Spleen (tissue), 11 donors: Measurements from ENCODE around the gene ADCY10. TPM values are rescaled to one million over a fixed set of nuclear protein-coding genes. Genes with fewer than 3 reads are reported as not detected.
A peak's percentile ranks its signal among the peaks of the same experiment; 100 is the strongest.

Experiments used
- DNase-seq: peaks from one replicate; pipeline ENCODE4 v3.0.0-alpha.2; 2020
- H3K27ac ChIP-seq, 8 donors: fragments of 200-600 bp; sonication (generic) in 7 of 8; 1 replicate in 4 of 8; 2 replicates in 4 of 8; pipeline versions ENCODE4 v1.5.0 to v1.8.0; 2016 to 2021; ENCODE audit warnings: inconsistent platforms in 4 of 8, mild to moderate bottlenecking in 4 of 8, moderate library complexity in 1 of 8
- H3K27me3 ChIP-seq, 7 donors: fragments of 200-600 bp; sonication (generic) in 6 of 7; replicated peaks in 1 of 7; 1 replicate in 4 of 7; 2 replicates in 3 of 7; pipeline versions ENCODE4 v1.5.0 to v1.8.0; 2016 to 2021; ENCODE audit warnings: inconsistent platforms in 3 of 7, mild to moderate bottlenecking in 1 of 7
- H3K36me3 ChIP-seq, 6 donors: fragments of 200-600 bp; sonication (generic) in 5 of 6; 1 replicate in 4 of 6; 2 replicates in 2 of 6; pipeline versions ENCODE4 v1.5.0 to v1.8.0; 2016 to 2021; ENCODE audit warnings: inconsistent platforms in 2 of 6
- H3K4me1 ChIP-seq, 6 donors: fragments of 200-600 bp; sonication (generic) in 5 of 6; 1 replicate in 3 of 6; 2 replicates in 3 of 6; pipeline versions ENCODE4 v1.5.0 to v1.8.0; 2016 to 2021; ENCODE audit warnings: inconsistent platforms in 3 of 6
- H3K4me3 ChIP-seq, 8 donors: fragments of 200-600 bp; sonication (generic) in 7 of 8; 1 replicate in 4 of 8; 2 replicates in 4 of 8; pipeline versions ENCODE4 v1.5.0 to v1.8.0; 2016 to 2021; ENCODE audit warnings: inconsistent platforms in 4 of 8, mild to moderate bottlenecking in 4 of 8, moderate library complexity in 2 of 8
- H3K9me3 ChIP-seq, 8 donors: fragments of 200-600 bp; sonication (generic) in 7 of 8; 1 replicate in 4 of 8; 2 replicates in 4 of 8; pipeline versions ENCODE4 v1.5.0 to v1.8.0; 2016 to 2021; ENCODE audit warnings: inconsistent platforms in 4 of 8
- CTCF ChIP-seq, 11 experiments: fragments of 200-600 bp in 7 of 11; fragments of 450-650 bp in 4 of 11; sonication (generic) in 4 of 11; IDR thresholded peaks in 8 of 11; conservative IDR thresholded peaks in 3 of 11; 1 replicate in 7 of 11; 2 replicates in 4 of 11; pipeline versions ENCODE4 v1.4.0 to v1.8.0; 2016 to 2021; ENCODE audit warnings: antibody characterized with exemption in 11 of 11, inconsistent platforms in 4 of 11, mild to moderate bottlenecking in 1 of 11
- POLR2A ChIP-seq, 3 donors: fragments of 450-650 bp; IDR thresholded peaks; one replicate each; pipeline ENCODE4 v1.5.1; 2017; ENCODE audit warnings: antibody characterized with exemption in 3 of 3, mild to moderate bottlenecking in 1 of 3
- POLR2AphosphoS5 ChIP-seq, 3 donors: sonication (generic); formaldehyde crosslinking; IDR thresholded peaks; one replicate each; pipeline ENCODE4 v1.5.1; 2017; ENCODE audit warnings: antibody characterized with exemption in 3 of 3
- WGBS, 5 donors: extraction: QIAGEN DNeasy Blood & Tissue Kit in 3 of 5; methylation state at CpG; one replicate each; pipeline versions ENCODE4 v1.1.5 to v1.1.7; 2013 to 2018; 5-methylcytosine and 5-hydroxymethylcytosine counted together
- intact Hi-C: fragments of 100-400 bp; cut with DNase I; formaldehyde crosslinking; loops from one replicate; pipeline ENCODE4 v1.15.0; 2023; ENCODE audit warnings: low total_unique reads
- polyA plus RNA-seq, 3 donors: library from polyadenylated mRNA; stranded (reverse); fragments of 200-250 nt; gene quantifications; one replicate each; pipeline ENCODE4 v1.2.1, GENCODE V29; 2013
- total RNA-seq, 7 donors: library from RNA; depleted of rRNA in 3 of 7; stranded (reverse); fragments of >200 nt in 3 of 7; fragmentation: NEBNext Ultra II Directional in 4 of 7; extraction: Animal tissue kit (Norgen Biotek cat#: 25700) in 4 of 7; gene quantifications; one replicate each; pipeline versions ENCODE4 v1.1.0 to v1.2.1, GENCODE V29; 2016 to 2021
- donor health status: healthy with polysubstance abuse.
- donor health status: DM: no; HTN: no; CAD: no; lungs with moderate emphysema.
- donor health status: DM: no; HTN: no; CAD: no.
- donor health status: Bipolar disorder and iron deficiency.
- donor health status: healthy.
- donor health status: DM: no; HTN: no; CAD: no.
- donor health status: DM: yes; HTN: yes; CAD: no.

Gene ADCY10
- total and polyA plus RNA-seq, 10 donors, result 0.04 to 0.40 (median 0.16) TPM; not detected in 4

- Histone ChIP-seq H3K4me3 (no peak overlapping the region), H3K27ac (peak overlapping the region in 4 of 8 donors; percentile 21 to 53 (median 35)), H3K9me3 (peaks cover 2 to 19% (median 12%) of the 10 kb centered on the region in 8 donors), H3K36me3 (no peaks in the 10 kb centered on the region), H3K4me1 (peaks cover 0 to 9% (median 2%) of the 10 kb centered on the region in 6 donors), H3K27me3 (no peaks in the 10 kb centered on the region)
- DNase-seq, result no peak
- TF ChIP-seq POLR2A (IDR thresholded peaks at IDR 0.05) (no peak), POLR2AphosphoS5 (IDR thresholded peaks at IDR 0.05) (no peak), CTCF (IDR thresholded peaks at IDR 0.05 in 8 of 11, conservative IDR thresholded peaks at IDR 0.05 in 3 of 11) (no peak)
- intact Hi-C loops, result no loop called here
Measured at GRCh38 chr1:167905671-167906070, 8.3 kb downstream of the ADCY10 start.

- peaks cover 2 to 15% (median 12%) of the 10 kb centered on the region in 8 donors for H3K9me3 ChIP-seq
- TF ChIP-seq CTCF (IDR thresholded peaks at IDR 0.05 in 8 of 11, conservative IDR thresholded peaks at IDR 0.05 in 3 of 11) (no peak), POLR2AphosphoS5 (IDR thresholded peaks at IDR 0.05) (no peak)
- no peaks in the 10 kb centered on the region for H3K36me3 ChIP-seq
- H3K4me1 ChIP-seq, result peaks cover 0 to 9% (median 2%) of the 10 kb centered on the region in 6 donors
- no peak overlapping the region for H3K4me3 ChIP-seq
- 41 to 77% (median 63%) methylated on average over 3 of the region's 3 CpGs for WGBS, 5 donors
- no peaks in the 10 kb centered on the region for H3K27me3 ChIP-seq
- no peak for DNase-seq
- intact Hi-C loops, result no loop called here
- peak overlapping the region in 4 of 8 donors; percentile 21 to 53 (median 35) for H3K27ac ChIP-seq
Measured at GRCh38 chr1:167905182-167905581, 8.8 kb downstream of the ADCY10 start.

- Histone ChIP-seq H3K4me3 (no peak overlapping the region), H3K27ac (peak overlapping the region in 5 of 8 donors; percentile 2 to 53 (median 34)), H3K4me1 (peaks cover 0 to 9% (median 2%) of the 10 kb centered on the region in 6 donors), H3K9me3 (peaks cover 2 to 10% (median 7%) of the 10 kb centered on the region in 8 donors), H3K36me3 (no peaks in the 10 kb centered on the region), H3K27me3 (no peaks in the 10 kb centered on the region)
- TF ChIP-seq POLR2AphosphoS5 (IDR thresholded peaks at IDR 0.05) (no peak), CTCF (IDR thresholded peaks at IDR 0.05 in 8 of 11, conservative IDR thresholded peaks at IDR 0.05 in 3 of 11) (no peak), POLR2A (IDR thresholded peaks at IDR 0.05) (no peak)
- intact Hi-C loops, result no loop called here
- WGBS, 5 donors, result 82 to 86% (median 85%) methylated on average over 4 of the region's 4 CpGs
- no peak for DNase-seq
Measured at GRCh38 chr1:167904652-167905130, 9.2 kb downstream of the ADCY10 start.

- no peak overlapping the region for H3K4me3 ChIP-seq
- H3K9me3 ChIP-seq, result no peaks in the 10 kb centered on the region
- no peak for TF ChIP-seq POLR2AphosphoS5 (IDR thresholded peaks at IDR 0.05)
- no peaks in the 10 kb centered on the region for H3K27me3 ChIP-seq
- DNase-seq, result no peak
- no peaks in the 10 kb centered on the region for H3K36me3 ChIP-seq
- no peak overlapping the region for H3K27ac ChIP-seq
- WGBS, 5 donors, result 93 to 98% (median 96%) methylated on average over 4 of the region's 4 CpGs
- intact Hi-C loops, result no loop called here
- H3K4me1 ChIP-seq, result peaks cover 0 to 8% (median 2%) of the 10 kb centered on the region in 6 donors
Measured at GRCh38 chr1:167900907-167901306, 13.0 kb downstream of the ADCY10 start.
